IPS-11a (cell line): ENCODE measurements around the gene C2.
"Not testable (repeated sequence)": the region's sequence is repeated elsewhere in the genome, so short reads cannot be mapped to it uniquely, and the experiment has no call there.

Experiments
- H3K4me3 ChIP-seq: one replicate; pipeline ENCODE4 v1.5.1; 2013; ENCODE audit warnings: low read depth, low read length, control low read depth

Gene C2

GRCh38 chr6:31920811-31921210 is 6.7 kb upstream of the C2 start:
- H3K4me3 ChIP-seq = no peak overlapping the region

DNA sequence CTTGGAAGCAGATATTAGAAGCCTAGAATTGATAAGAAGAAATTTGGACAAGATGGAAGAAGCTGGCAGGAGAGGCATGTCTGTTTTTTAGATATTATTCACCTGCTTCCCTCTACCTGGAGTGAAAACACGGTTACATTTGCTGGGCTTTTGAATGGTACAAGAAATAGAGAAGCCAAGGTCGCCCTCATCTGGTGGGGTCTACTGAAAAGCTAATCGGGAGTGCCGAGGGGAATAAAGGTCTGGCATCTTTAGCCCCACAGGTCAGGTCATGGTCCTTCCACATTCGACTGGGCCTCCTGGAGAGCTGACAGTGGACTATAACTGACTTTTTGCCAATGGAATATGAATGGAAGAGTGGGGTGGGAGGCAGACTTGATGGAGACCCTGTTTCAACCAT is 4.6 kb upstream of the C2 start:
- no peak overlapping the region for H3K4me3 ChIP-seq

DNA sequence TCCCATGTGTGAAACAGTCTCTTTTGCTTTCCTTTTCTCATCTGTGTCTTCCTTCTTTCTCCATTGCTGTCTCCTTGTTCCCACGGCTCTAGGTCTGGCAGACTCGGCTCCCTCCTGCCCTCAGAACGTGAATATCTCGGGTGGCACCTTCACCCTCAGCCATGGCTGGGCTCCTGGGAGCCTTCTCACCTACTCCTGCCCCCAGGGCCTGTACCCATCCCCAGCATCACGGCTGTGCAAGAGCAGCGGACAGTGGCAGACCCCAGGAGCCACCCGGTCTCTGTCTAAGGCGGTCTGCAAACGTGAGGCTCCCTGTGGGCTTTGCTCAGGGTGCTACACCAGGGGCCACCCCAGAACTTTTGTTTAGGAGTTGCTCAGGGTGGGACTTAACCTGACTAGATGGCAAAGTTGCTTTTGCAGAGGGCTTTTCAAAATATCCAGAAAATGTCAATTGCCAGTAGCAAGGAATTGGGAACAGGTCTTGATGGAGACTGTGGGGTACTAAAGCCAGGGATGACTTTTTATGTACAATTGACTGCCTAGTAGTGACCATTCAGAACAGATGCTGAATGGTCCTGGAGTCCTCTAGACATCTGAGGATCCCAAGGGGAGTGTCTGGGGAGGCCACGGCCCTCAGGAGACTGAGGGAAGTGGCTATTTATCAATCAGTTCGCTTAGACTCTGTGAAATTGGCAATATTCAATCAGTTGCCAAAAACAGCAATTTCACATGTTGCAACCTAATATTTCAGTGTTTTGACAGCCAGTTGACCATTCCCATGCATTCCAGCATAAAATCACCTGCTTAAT is 550 bp downstream of the C2 start:
- no peak overlapping the region for H3K4me3 ChIP-seq

DNA sequence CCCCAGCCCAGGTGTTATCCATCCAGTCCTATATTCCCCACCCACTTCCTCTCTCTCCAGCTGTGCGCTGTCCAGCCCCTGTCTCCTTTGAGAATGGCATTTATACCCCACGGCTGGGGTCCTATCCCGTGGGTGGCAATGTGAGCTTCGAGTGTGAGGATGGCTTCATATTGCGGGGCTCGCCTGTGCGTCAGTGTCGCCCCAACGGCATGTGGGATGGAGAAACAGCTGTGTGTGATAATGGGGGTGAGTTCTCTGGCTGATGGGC is 1.1 kb downstream of the C2 start:
- H3K4me3 ChIP-seq = no peak overlapping the region

DNA sequence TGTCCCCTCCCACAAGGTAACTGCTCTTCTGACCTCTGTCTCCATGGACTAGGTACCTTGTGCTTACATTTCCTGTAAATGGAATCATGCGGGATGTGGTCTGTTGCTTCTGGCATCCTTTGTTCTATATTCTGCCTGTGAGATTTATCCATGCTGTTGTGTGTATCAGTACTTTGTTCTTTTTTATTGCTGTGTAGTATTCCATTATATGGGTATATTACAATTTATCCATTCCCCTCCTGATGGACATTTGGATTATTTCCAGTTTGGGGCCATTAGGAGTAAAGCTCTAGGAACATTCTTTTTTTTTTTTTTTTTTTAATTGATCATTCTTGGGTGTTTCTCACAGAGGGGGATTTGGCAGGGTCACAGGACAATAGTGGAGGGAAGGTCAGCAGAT is 3.4 kb downstream of the C2 start:
- H3K4me3 ChIP-seq = no peak overlapping the region

GRCh38 chr6:31932137-31932536 is 4.6 kb downstream of the C2 start:
- H3K4me3 ChIP-seq = not testable (repeated sequence)

GRCh38 chr6:31933537-31933936 is 6.0 kb downstream of the C2 start:
- no peak overlapping the region for H3K4me3 ChIP-seq

DNA sequence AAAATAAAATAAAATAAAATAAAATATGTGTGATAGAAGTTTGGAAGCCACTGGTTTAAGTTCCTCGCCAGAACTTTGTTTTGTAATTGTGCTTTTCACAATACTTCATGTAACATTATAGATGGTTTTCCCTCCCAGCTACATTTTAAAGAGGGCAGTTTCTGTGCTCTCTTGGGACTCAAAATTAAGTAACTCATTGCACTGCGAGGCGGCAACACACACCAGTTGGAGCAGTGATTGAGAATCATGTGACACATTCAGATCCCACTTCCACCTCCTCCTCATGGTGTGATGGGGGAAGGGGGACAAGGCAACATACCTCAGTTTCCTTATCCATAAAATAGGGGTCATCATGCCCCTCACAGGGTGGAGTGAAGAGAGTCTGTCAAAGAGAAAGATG is 7.5 kb downstream of the C2 start:
- H3K4me3 ChIP-seq = no peak overlapping the region

GRCh38 chr6:31935823-31936222 is 8.3 kb downstream of the C2 start:
- H3K4me3 ChIP-seq = no peak overlapping the region

DNA sequence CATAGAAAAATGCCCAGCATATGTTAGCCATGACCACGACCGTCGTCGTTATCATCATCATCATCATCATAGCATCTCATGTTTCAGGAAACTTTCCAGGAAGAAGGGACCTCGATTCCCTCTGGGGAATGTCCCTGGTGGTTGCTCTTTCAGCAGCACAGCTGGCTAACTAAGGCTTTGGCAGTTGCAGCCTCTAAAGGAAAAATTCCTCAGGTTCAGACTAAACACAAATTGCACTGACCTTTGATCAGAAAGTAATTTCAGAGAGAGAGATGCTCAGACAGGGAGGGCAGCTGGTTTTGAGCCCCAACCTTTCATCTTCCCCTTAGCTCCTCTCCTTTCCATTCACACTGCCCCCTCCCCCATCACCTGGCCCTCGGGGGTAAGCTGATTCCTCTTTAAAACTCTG is 12.7 kb downstream of the C2 start:
- no peak overlapping the region for H3K4me3 ChIP-seq

DNA sequence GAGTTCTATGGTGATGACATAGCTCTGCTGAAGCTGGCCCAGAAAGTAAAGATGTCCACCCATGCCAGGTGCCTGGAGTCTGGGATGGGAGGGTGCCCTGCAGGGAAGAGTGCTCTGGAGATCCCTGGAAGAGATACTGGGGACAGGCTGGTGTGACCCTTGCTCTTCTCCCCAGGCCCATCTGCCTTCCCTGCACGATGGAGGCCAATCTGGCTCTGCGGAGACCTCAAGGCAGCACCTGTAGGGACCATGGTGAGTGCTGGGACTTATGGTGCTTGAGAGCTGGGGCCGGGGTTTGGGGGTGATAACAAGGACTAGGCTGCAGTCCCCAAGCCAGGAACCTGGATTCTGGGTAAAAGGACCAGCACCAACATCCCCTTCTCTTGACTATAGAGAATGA is 16.2 kb downstream of the C2 start:
- H3K4me3 ChIP-seq = no peak overlapping the region

GRCh38 chr6:31945154-31945506 is 17.6 kb downstream of the C2 start:
- H3K4me3 ChIP-seq = no peak overlapping the region

- H3K4me3 ChIP-seq = no peak within 1 kb of the TSS
Measured at GRCh38 chr6:31945507-31946369, 18.2 kb downstream of the C2 start, which contains the start of gene CFB. Gene CFB, plus strand, starts transcription at chr6:31946095. Its CDS starts 127 bp downstream, at chr6:31946222.

DNA sequence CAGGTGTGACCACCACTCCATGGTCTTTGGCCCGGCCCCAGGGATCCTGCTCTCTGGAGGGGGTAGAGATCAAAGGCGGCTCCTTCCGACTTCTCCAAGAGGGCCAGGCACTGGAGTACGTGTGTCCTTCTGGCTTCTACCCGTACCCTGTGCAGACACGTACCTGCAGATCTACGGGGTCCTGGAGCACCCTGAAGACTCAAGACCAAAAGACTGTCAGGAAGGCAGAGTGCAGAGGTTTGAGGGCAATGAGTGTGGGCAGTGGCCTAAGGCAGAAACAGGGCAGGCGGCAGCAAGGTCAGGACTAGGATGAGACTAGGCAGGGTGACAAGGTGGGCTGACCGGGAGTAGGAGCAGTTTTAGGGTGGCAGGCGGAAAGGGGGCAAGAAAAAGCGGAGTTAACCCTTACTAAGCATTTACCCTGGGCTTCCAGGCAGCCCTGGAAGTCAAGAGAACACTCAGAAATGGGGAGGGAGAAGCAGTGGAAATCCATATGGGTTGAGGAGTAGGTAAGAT is 18.9 kb downstream of the C2 start:
- no peak overlapping the region for H3K4me3 ChIP-seq

DNA sequence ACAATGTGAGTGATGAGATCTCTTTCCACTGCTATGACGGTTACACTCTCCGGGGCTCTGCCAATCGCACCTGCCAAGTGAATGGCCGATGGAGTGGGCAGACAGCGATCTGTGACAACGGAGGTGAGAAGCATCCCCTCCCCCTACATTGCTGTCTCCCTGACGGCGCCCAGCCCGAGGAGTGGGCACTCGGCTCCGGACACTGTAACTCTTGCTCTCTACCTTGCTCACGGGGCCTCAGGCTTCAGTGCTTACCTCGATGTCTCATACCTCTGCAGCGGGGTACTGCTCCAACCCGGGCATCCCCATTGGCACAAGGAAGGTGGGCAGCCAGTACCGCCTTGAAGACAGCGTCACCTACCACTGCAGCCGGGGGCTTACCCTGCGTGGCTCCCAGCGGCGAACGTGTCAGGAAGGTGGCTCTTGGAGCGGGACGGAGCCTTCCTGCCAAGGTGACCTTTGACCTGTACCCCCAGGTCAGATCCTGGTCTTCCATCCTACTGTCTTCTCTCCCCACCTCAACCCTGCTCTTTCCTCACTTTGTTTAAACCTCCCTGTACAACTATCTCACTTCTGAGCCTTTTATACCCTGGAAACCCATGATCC is 19.7 kb downstream of the C2 start:
- H3K4me3 ChIP-seq = no peak overlapping the region

- no peak overlapping the region for H3K4me3 ChIP-seq
Measured at GRCh38 chr6:31947864-31948263, 20.3 kb downstream of the C2 start.

DNA sequence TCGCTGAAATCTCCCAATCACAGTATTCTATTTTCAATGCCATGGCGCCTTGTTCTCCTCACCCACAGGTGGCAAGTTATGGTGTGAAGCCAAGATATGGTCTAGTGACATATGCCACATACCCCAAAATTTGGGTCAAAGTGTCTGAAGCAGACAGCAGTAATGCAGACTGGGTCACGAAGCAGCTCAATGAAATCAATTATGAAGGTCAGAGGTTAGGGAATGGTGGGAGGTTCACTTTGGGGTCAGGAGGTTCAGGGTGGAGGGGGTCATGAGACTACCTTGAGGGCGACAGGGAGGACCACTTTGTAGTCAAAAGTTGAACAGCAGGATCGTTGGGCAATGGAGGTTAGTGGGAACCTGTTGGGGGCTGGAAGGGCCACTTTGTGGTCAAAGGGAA is 20.8 kb downstream of the C2 start:
- H3K4me3 ChIP-seq = no peak overlapping the region

- no peak overlapping the region for H3K4me3 ChIP-seq
Measured at GRCh38 chr6:31948753-31949413, 21.4 kb downstream of the C2 start.

DNA sequence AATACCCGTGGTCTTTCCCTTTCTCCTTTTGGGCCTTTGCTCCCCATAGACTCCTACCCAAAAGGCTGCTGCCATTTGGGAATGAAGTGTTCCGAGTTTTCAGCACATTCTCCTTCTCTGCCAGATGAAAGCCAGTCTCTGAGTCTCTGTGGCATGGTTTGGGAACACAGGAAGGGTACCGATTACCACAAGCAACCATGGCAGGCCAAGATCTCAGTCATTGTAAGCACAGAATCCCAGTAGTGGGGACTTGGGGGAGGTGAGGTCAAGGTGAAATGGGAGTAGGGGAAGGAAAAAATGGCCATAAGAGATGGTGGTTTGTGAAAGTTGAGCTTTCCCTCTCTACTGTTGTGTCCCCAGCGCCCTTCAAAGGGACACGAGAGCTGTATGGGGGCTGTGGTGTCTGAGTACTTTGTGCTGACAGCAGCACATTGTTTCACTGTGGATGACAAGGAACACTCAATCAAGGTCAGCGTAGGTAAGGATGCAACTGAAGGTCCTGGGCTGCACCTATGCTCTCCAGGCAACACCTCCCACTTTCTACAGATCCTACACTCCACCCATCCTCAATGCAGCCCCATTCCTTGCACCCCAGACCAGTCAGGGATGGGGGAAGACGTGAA is 22.5 kb downstream of the C2 start:
- no peak overlapping the region for H3K4me3 ChIP-seq

DNA sequence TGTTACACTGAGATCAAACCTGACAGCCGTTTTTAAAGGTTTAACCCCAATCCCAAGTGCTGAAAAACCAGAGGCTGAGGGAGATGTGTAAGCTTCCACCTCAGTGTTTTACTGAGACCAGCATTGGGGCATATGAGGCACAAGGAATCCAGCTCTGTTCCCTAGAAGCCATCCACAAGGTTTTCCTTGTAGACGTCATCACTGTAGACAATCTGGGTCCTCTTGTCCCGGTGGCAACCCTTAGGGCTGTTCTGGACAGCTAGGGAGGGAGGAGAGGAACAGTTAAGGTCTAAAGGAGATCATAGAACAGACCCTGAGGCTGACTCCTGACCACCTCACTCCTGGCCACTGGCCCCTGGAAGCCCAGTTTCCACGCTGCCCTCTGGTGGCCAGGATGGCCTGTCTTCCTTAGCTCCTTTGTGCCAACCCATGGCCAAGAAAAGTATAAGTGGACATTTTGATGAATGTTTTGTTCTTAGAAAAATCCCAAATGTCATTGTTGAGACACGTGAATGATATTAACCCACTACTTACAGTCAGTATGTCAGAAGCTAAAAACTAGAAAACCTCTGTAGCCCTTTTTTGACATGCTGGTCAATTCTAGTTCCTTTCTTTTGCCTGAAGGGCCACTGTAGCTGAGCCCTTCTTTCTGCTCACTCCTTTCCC is 24.8 kb downstream of the C2 start:
- H3K4me3 ChIP-seq = no peak overlapping the region
